ENCODE data around the gene PSKH1. TPM values are rescaled to one million over a fixed set of nuclear protein-coding genes. Genes with fewer than 3 reads are reported as not detected.

PSKH1 gene
- total RNA-seq, 1 donor from 2014 or later = 6.5 TPM

DNA sequence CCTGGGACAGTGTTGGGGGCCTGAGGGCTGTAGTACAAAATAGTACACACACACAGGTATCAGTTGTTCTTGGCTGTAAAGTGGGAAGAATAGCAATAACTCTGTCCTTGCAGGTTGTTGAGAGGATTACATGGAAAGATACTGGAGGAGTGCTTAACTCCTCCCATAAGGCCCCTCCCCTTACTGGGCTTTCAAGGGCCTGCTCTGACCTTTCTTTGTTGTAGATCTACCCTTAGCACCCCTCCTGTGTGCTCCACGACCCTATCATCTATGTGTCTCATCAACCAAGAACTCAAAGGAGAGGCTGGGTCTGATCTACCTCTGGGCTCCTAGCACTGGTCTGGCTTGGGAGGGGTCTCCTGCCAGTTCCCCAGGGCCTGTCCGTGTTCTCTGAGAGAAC lies 28.5 kb upstream of the PSKH1 start:
- no peak for DNase-seq (ENCODE audit: low spot score in 2 of 2)
- FAIRE-seq = no peak

DNA sequence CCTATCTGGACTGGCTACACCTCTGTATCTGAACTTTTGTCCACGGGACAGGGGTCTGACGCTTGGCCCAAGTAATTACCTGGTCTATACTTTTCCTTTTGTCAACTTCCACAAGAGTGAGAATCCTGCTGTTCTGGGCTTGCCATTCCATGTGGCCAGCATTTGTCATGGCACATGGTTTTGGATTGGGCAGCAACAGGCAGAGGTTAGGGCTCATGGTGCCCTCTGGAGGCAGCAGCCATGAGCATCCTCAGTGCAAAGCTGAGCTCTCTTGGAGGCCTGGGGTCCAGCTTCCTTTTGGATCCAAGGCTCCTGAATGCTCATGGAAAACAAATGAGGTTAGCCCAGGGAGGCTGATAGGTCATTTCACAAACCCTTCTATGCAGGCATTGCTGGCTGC lies 27.7 kb upstream of the PSKH1 start:
- FAIRE-seq = no peak
- no peak for DNase-seq (ENCODE audit: low spot score in 2 of 2)

DNA sequence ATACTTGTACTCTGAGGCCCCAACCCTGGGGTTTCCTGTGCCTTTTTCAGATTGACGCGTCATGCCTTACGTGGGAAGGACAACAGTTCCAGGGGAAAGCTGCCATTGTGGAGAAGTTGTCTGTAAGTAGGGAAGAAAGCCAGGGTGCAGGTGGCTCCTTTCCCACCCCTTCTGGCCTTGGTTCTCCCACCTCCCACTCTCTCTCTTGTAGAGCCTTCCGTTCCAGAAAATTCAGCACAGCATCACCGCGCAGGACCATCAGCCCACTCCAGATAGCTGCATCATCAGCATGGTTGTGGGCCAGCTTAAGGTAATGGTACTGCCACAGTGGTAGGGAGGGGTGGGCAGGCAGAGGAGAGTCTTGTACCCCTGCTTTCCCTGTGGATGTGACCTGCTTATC lies 24.8 kb upstream of the PSKH1 start:
- DNase-seq (ENCODE audit: low spot score in 2 of 2) (no peak), FAIRE-seq (no peak)

DNA sequence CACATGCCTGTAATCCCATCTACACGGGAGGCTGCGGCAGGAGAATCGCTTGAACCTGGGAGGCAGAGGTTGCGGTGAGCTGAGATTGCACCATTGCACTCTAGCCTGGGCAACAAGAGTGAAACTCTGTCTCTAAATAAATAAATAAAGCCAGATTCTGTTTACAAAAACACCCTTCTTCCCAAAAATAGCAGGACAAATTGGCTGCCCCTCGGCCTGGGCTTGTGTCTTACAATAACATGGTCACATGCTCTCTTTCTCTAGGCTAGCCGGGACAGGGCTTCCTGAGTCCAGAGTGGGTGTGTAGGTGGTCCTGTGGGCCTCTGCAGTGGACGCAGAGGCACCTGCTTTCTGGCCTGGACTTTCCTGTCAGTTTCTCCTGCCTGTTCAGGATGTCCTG lies 23.4 kb upstream of the PSKH1 start:
- DNase-seq (ENCODE audit: low spot score in 2 of 2) (no peak), FAIRE-seq (no peak)

DNA sequence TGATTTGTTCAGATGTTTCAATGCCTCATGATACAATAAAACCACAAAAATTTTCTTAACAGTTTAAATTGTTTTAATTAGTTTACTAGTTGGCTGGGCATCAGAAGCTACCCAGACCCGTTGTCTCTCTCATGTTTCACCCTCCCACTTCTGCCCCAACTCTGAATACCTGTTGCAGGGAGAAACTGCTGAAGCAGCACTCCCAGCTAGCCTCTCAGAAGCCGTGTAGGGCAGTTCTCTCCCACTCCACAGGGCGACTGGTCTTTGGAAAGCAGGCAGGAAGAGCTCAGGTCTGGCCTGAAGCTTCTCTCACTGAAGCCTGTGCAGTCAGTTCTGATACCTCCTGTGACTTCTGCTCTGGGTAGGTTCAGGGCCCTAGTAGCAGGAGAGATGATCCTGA lies 21.8 kb upstream of the PSKH1 start:
- no peak for FAIRE-seq
- DNase-seq (ENCODE audit: low spot score in 2 of 2) = no peak

DNA sequence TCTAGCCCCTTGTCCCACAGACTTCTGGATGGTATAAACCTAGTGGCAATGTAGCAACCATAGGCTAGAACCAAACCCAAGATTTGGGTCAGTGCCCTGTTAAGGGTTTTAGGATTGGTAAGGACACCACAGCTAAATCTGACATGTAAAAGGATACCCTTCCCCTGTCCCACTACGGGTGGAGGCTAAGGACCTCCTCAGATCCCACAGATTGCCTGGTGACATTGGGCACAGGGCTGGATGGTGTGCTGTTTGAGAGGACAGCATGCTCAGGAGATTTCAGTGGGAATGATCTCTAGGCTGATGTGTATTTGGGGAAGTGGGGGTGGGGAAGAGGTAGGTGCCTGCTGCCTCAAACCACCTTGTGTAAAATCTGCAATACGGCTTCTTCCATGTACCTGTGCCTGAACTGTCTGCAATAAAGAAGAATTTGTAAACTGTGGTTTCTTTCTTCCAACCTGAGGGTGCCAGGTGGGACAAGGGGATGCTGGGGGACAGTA lies 20.9 kb upstream of the PSKH1 start:
- FAIRE-seq (no peak), DNase-seq (ENCODE audit: low spot score in 2 of 2) (no peak)

DNA sequence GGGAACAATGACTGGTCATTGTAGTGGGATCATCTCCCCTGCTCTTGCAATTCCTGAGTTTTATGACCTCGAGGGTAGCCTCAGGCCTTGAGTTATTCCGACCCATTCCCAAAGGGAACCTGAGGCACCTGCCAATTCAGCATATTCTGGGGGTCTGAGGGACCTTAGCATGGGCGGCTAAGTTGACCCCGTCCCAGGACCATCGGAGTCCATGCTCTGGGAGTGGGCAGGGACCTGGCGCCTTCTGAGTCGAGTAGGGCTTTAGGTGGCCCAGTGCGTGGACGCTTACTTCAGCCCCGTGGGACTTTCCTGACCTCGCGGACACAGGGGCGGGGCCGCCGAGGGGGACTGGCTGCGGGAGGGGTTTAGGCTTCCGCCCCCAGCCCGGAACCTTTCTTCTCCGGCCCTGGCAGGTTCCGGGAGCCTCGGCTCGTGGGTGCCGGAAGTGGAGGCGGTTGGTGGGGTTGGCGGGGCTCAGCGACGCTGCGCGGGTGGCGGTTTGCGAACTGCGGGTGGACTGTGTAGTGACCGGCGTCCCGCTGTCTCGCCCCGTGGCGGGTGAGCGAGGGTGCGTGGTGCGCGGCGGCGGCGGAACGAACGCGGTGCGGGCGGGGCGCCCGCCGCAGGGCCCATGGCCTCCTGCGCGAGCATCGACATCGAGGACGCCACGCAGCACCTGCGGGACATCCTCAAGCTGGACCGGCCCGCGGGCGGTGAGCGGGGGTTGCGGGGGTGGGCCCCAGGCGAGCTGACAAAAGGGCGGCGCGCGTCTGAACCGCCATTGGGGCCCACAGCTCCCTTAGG lies 20.2 kb upstream of the PSKH1 start, which contains the start of gene EDC4:
EDC4 (plus strand) TSS at position 422 of the 804 bp plus-strand sequence; CDS start at position 632, 210 bp downstream.
- no peak for FAIRE-seq

DNA sequence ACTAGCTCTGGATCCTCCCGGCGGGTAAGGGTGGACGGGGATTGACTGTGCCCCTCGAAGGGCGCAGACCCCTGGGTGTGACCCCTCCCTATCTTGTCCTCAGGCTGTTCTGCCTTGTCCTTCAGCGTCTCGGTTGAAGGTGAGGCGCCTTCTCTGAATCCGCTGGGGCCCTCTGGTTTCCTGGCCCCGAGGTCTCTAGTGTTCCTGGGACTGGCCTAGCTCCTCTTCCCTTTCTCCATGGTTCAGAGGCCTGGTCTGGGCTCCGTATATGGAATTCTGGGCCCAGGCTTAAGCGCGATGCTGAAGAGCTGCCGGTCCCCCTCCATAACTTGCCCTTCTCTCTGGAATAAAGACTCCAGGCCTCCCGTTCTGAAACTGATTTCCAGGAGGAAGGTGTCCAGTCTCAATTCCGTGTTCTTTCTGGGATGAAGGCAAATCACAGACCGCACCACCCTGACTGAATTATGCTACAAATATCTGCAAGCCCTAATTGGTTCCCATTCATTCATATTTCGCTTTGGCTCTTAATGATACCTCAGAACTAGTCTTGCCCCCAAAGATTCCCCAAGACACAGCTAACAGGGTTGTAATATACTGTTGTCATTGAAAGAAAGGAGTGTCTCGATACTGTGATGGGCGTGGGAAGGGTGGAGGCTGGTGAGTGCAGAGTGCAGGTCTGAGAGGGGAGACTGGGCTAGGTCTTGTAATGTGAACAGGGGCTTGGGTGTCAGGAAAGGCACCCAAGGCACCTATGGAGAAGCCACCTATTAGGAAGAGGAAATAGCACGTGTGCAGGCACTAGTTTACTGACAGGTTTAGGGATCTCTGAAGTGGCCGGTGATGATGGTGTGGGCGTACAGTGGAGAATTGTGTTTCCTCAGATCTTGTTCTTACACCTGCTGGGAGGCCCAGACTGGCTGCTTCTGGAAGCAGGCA lies 19.4 kb upstream of the PSKH1 start:
- no peak for FAIRE-seq

More for the DNA sequence above, 20.2 kb upstream of the PSKH1 start, which contains the start of gene EDC4:
- peak; percentile 83 to 93 for DNase-seq (ENCODE audit: low spot score in 2 of 2)

DNA sequence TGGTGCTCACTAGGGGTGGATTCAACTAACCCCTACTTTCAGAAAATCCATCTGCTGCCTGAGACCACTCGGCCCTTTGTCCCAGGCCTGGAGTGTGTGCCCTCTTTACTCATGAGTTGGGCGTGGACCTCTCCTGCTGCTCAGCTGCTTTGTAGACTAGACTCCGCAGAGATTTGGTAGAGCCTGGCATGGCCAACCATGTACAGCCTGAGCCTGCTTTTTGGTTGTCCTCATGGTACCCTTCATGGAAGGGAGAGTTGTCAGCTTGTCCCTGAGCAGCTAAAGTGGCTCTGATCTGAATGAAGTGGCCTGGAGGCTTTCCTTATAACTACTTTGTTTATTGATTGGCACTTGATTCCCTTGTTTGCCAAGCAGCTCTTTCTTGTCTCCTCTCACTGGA lies 18.7 kb upstream of the PSKH1 start:
- FAIRE-seq (no peak), DNase-seq (ENCODE audit: low spot score in 2 of 2) (no peak)

More for the DNA sequence above, 19.4 kb upstream of the PSKH1 start:
- no peak for DNase-seq (ENCODE audit: low spot score in 2 of 2)

DNA sequence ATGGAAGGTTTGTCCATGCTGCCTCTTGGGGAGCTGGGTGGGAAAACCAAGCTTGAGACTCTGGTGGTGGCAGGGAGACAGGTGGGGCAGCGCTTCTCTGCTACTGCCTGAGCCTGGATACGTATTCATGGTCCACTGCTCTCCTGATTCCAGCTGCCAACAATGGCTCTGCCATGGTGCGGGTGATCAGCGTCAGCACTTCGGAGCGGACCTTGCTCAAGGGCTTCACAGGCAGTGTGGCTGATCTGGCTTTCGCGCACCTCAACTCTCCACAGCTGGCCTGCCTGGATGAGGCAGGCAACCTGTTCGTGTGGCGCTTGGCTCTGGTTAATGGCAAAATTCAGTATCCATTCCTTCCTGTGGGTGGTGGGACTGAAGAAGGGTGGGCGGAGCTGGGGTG lies 16.0 kb upstream of the PSKH1 start:
- no peak for DNase-seq (ENCODE audit: low spot score in 2 of 2)
- no peak for FAIRE-seq

DNA sequence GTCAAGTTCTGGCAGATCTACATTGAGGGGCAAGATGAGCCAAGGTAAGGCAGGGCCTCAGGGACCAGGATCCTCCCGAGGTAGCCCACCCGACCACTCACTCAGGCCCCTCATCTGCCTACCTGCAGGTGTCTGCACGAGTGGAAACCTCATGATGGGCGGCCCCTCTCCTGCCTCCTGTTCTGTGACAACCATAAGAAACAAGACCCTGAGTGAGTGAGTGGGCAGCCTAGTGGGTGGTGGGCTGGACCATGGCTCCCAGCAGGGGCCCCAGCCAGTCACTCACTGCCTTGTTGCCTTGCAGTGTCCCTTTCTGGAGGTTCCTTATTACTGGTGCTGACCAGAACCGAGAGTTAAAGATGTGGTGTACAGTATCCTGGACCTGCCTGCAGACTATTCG lies 14.8 kb upstream of the PSKH1 start:
- DNase-seq (ENCODE audit: low spot score in 2 of 2) = no peak
- FAIRE-seq = no peak

DNA sequence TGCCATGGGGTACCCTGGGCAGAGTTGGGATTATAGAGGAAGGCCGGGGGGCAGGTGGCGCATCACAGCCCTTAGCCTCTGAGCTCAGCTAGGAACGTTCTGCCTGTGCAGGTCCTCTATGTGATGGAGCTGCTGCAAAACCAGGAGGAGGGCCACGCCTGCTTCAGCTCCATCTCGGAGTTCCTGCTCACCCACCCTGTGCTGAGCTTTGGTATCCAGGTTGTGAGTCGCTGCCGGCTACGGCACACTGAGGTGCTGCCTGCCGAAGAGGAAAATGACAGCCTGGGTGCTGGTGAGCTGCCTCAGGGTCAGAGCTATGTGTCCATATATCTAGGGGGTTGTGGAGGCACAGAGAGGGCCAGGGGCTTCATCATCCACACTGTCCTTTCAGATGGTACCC lies 14.2 kb upstream of the PSKH1 start:
- FAIRE-seq (no peak), DNase-seq (ENCODE audit: low spot score in 2 of 2) (no peak)

DNA sequence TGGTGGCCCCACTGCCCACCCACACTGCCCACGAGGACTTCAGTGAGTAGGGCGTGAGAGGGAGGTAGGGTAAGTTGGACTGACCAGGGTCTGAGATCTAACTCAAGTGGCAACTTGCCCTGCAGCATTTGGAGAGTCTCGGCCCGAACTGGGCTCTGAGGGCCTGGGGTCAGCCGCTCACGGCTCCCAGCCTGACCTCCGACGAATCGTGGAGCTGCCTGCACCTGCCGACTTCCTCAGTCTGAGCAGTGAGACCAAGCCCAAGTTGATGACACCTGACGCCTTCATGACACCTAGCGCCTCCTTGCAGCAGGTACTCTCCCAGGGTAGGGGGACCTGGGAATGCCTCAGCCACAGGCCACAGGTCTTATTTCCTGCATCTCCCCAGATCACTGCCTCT lies 13.6 kb upstream of the PSKH1 start:
- no peak for DNase-seq (ENCODE audit: low spot score in 2 of 2)
- no peak for FAIRE-seq

DNA sequence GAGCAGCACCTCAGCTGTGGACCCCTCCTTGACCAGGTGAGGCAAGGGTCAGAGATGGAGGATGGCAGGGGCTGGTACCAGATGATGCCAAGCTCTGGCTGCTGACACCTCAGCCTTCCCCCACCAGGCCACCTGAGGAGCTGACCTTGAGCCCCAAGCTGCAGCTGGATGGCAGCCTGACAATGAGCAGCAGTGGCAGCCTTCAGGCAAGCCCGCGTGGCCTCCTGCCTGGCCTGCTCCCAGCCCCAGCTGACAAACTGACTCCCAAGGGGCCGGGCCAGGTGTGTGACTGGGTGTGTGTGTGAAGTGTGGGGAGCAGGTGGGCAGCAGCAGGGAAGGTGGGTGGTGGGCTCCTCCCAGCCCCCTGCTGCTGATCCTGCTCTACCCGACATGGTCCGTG lies 13.1 kb upstream of the PSKH1 start:
- no peak for FAIRE-seq
- no peak for DNase-seq (ENCODE audit: low spot score in 2 of 2)

DNA sequence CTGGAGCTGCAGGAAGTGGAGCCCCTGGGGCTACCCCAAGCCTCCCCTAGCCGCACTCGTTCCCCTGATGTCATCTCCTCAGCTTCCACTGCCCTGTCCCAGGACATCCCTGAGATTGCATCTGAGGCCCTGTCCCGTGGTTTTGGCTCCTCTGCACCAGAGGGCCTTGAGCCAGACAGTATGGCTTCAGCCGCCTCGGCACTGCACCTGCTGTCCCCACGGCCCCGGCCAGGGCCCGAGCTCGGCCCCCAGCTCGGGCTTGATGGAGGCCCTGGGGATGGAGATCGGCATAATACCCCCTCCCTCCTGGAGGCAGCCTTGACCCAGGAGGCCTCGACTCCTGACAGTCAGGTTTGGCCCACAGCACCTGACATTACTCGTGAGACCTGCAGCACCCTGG lies 12.5 kb upstream of the PSKH1 start:
- FAIRE-seq (no peak), DNase-seq (ENCODE audit: low spot score in 2 of 2) (no peak)

DNA sequence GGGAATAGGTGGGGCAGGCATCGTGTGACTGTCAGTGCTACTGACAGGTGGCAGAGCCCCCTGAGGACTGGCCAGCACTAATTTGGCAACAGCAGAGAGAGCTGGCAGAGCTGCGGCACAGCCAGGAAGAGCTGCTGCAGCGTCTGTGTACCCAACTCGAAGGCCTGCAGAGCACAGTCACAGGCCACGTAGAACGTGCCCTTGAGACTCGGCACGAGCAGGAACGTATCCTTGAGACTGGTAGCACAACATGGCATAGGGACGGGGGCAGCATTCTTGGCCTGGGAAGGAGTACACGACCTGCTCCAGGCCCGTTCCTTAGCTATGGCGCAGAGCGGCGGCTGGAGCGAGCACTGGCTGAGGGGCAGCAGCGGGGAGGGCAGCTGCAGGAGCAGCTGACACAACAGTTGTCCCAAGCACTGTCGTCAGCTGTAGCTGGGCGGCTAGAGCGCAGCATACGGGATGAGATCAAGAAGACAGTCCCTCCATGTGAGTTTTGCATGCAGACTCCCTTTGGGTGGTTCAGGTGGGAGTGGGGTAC lies 11.4 kb upstream of the PSKH1 start:
- DNase-seq (ENCODE audit: low spot score in 2 of 2) (peak; percentile 51 to 70), FAIRE-seq (no peak)

DNA sequence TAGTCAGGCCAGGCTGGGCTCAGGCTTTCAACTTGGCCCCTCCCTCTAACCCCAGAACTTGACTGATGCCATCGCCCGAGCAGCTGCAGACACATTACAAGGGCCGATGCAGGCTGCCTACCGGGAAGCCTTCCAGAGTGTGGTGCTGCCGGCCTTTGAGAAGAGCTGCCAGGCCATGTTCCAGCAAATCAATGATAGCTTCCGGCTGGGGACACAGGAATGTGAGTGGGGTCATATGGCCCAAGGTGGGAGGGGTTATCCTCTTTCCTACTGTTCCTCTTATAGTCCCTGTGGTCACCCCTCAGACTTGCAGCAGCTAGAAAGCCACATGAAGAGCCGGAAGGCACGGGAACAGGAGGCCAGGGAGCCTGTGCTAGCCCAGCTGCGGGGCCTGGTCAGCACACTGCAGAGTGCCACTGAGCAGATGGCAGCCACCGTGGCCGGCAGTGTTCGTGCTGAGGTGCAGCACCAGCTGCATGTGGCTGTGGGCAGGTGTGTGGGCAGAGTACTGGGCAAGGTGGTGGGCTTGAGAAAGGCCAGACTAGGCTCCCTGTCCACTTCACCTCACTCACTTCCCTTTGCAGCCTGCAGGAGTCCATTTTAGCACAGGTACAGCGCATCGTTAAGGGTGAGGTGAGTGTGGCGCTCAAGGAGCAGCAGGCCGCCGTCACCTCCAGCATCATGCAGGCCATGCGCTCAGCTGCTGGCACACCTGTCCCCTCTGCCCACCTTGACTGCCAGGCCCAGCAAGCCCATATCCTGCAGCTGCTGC lies 10.5 kb upstream of the PSKH1 start:
- peak; percentile 53 to 83 for DNase-seq (ENCODE audit: low spot score in 2 of 2)
- no peak for FAIRE-seq

DNA sequence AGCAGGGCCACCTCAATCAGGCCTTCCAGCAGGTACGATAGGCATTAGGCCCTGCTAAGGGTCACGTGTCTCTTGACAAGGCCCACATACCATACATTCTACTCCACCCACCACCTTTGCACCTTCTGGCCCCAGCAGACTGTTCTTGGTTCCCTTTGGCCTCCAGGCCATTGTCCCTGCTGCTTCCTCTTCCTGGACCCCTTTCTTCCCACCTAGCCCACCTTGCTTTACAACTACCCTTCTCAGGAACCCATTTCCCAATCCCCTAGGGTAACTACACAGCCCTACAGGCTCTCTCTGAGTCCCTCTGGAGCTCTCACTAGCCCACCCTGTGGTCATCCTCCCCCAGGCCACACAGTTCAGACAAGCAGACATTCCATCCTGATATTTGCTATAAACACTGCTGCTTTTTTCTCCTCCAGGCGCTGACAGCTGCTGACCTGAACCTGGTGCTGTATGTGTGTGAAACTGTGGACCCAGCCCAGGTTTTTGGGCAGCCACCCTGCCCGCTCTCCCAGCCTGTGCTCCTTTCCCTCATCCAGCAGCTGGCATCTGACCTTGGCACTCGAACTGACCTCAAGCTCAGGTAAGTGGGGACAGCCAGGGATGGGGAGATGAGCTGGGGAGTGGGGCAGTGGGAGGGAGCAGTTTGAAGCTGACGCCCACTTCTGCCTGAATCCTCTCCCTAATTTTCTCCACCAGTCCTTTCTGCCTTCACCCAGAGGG lies 9.7 kb upstream of the PSKH1 start:
- FAIRE-seq = no peak
- DNase-seq (ENCODE audit: low spot score in 2 of 2) = no peak

DNA sequence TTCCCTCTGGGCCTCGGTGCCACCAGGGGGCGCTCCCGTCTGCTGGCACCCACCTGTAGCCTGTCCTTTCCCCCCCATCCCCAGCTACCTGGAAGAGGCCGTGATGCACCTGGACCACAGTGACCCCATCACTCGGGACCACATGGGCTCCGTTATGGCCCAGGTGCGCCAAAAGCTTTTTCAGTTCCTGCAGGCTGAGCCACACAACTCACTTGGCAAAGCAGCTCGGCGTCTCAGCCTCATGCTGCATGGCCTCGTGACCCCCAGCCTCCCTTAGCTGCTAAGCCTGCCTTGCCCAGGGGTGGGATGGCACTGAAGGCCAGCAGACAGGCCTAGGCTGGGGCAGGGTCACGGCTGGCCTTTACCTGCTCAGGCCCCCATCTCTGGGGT lies 9.2 kb upstream of the PSKH1 start:
- DNase-seq (ENCODE audit: low spot score in 2 of 2) = peak; percentile 71 to 79
- no peak for FAIRE-seq

DNA sequence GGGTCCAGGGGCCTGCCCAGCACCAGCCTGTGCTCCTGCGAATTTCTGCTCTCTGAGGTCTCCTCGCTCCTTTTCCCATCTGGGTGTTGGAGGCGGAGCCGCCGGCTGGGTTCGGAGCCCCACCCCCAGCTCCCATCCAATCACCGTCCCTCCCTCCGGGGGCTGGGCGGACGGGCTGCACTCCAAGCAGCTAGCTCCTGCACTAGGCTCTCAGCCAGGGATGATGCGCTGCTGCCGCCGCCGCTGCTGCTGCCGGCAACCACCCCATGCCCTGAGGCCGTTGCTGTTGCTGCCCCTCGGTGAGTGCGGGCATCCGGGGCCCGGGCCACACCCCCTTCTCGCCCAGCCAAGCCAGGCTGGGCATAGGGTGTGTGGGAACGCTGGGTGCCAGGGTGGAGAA lies 8.4 kb upstream of the PSKH1 start, which contains the start of gene NRN1L:
NRN1L (plus strand) TSS at position 202 of the 400 bp plus-strand sequence; CDS start at position 221, 19 bp downstream.
- FAIRE-seq (no peak), DNase-seq (ENCODE audit: low spot score in 2 of 2) (peak; percentile 83 to 94)

Data from frontal cortex (tissue), 4 donors.